DOHH2 (cell line): Measurements from ENCODE around the gene NTMT1.

Source experiments
- CTCF ChIP-seq: fragments of 200-600 bp; sonication (generic); IDR thresholded peaks from one replicate; pipeline ENCODE4 v1.5.1; 2014; ENCODE audit warnings: antibody characterized with exemption, mild to moderate bottlenecking, low read depth, low read length; ENCODE audit not compliant: poor library complexity, severe bottlenecking
- EZH2phosphoT487 ChIP-seq: fragments of 200-600 bp; sonication (generic); IDR thresholded peaks from 2 replicates; pipeline ENCODE4 v1.6.1; 2017; ENCODE audit warnings: borderline replicate concordance, mild to moderate bottlenecking, antibody characterized with exemption, low read length, moderate library complexity, mixed read lengths

DNA sequence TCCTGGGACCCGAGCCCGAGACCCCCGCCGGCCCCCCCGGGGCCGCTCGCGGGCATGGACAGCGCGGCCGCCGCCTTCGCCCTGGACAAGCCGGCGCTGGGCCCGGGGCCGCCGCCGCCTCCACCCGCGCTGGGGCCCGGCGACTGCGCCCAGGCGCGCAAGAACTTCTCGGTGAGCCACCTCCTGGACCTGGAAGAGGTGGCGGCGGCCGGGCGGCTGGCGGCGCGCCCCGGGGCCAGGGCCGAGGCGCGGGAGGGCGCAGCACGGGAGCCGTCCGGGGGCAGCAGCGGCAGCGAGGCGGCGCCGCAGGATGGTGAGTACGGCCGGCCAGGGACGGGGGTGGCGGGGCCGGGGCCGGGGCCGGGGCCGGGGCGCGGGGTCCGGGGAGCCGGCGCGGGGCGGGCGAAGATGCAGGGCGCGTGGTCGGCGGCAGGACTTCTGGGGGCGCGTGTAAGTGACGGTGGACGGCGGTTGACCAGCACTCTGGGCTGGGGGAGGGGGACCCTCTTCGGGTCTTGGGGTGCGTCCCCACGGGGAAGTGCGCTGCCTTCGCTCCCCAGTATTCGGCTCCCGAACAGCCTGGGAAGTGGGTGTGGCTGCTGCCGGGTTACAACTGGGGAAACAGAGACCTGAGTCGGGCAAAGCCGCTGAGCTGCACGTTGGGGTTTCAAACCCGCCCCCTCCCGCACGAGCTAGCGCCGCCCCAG is 40.0 kb downstream of the NTMT1 start:
- no peak for TF ChIP-seq CTCF
- TF ChIP-seq EZH2phosphoT487, result no peak
